ENCODE measurements around the gene SLC22A23. TPM values are rescaled to one million over a fixed set of nuclear protein-coding genes. Genes with fewer than 3 reads are reported as not detected.

Gene SLC22A23
- total and polyA plus RNA-seq, 2 experiments from 2014 or later: 6.1 to 38.3 TPM

GRCh38 chr6:3409699-3410384 lies 47.0 kb downstream of the SLC22A23 start:
- peaks cover 48% of the 10 kb centered on the region for H3K4me1 ChIP-seq (ENCODE audit: insufficient read depth)
- H3K36me3 ChIP-seq (ENCODE audit: insufficient read depth): 0 out of 2 replicates have a peak, but pooled peaks cover 6% of the 10 kb centered on the region
- no peaks in the 10 kb centered on the region for H3K9me2 ChIP-seq (ENCODE audit: insufficient read depth)
- no peak overlapping the region for H2AFZ ChIP-seq
- H3K79me2 ChIP-seq (replicated peaks; ENCODE audit: insufficient read depth): peaks cover 56% of the 10 kb centered on the region
- H3K4me2 ChIP-seq: peak overlapping the region; percentile 42; the same call in 1 of the 2 replicates
- peaks cover 13% of the 10 kb centered on the region for H3F3A ChIP-seq (replicated peaks; ENCODE audit: low read depth)
- DNase-seq (ENCODE audit: low spot score) (peak; percentile 46), ATAC-seq (peak; percentile 18; the same call in 2 of the 3 replicates)
- no peaks in the 10 kb centered on the region for H3K27me3 ChIP-seq (ENCODE audit: insufficient read depth)
- H3K36me3 Mint-ChIP-seq (ENCODE audit: low read depth): peaks cover 64% of the 10 kb centered on the region
- no peak for TF ChIP-seq REST (IDR thresholded peaks at IDR 0.05; ENCODE audit: unreplicated experiment)
- TF ChIP-seq EZH2 (IDR thresholded peaks at IDR 0.05; ENCODE audit: low read depth, unreplicated experiment): no peak
- TF ChIP-seq ETS1 (IDR thresholded peaks at IDR 0.05): no peak
- TF ChIP-seq JUNB (IDR thresholded peaks at IDR 0.05; ENCODE audit: unreplicated experiment): no peak
- no peak for TF ChIP-seq EZH2phosphoT487 (IDR thresholded peaks at IDR 0.05; ENCODE audit: unreplicated experiment)
- TF ChIP-seq CREB1 (CRISPR knock-in tag; IDR thresholded peaks at IDR 0.05; ENCODE audit: low read depth): no peak
- H3K9me3 Mint-ChIP-seq: peaks cover 5% of the 10 kb centered on the region; the same call in 2 of the 3 replicates
- H3K27ac Mint-ChIP-seq: peak overlapping the region; percentile 45
- H3K4me1 Mint-ChIP-seq: peaks cover 53% of the 10 kb centered on the region
- no peak overlapping the region for H3K4me3 ChIP-seq
- no peak overlapping the region; the same call in 1 of the 2 replicates for H3K27ac ChIP-seq (ENCODE audit: low read depth)
- peaks cover 7% of the 10 kb centered on the region for H3K27me3 Mint-ChIP-seq (ENCODE audit: insufficient read depth, low read depth, poor library complexity)
- H4K20me1 ChIP-seq (replicated peaks; ENCODE audit: insufficient read depth): no peaks in the 10 kb centered on the region
- H3K4me3 Mint-ChIP-seq: no peak overlapping the region; the same call in 2 of the 3 replicates

GRCh38 chr6:3408665-3409064 lies 48.2 kb downstream of the SLC22A23 start:
- H3K9me3 Mint-ChIP-seq: peaks cover 5% of the 10 kb centered on the region; the same call in 2 of the 3 replicates
- Histone ChIP-seq H3K4me2 (peak overlapping the region; percentile 42; the same call in 1 of the 2 replicates), H3K79me2 (replicated peaks; ENCODE audit: insufficient read depth) (peaks cover 67% of the 10 kb centered on the region), H3K27ac (ENCODE audit: low read depth) (no peak overlapping the region), H2AFZ (no peak overlapping the region), H3K4me3 (no peak overlapping the region), H3K9me2 (ENCODE audit: insufficient read depth) (no peaks in the 10 kb centered on the region), H3K36me3 (ENCODE audit: insufficient read depth) (0 out of 2 replicates have a peak, but pooled peaks cover 6% of the 10 kb centered on the region), H3F3A (replicated peaks; ENCODE audit: low read depth) (peaks cover 3% of the 10 kb centered on the region; the same call in 1 of the 2 replicates), H3K27me3 (ENCODE audit: insufficient read depth) (no peaks in the 10 kb centered on the region), H4K20me1 (replicated peaks; ENCODE audit: insufficient read depth) (no peaks in the 10 kb centered on the region), H3K4me1 (ENCODE audit: insufficient read depth) (peaks cover 45% of the 10 kb centered on the region)
- peaks cover 60% of the 10 kb centered on the region for H3K36me3 Mint-ChIP-seq (ENCODE audit: low read depth)
- DNase-seq (ENCODE audit: low spot score): no peak
- peak overlapping the region; percentile 69 for H3K27ac Mint-ChIP-seq
- no peak overlapping the region for H3K4me3 Mint-ChIP-seq
- peaks cover 4% of the 10 kb centered on the region for H3K27me3 Mint-ChIP-seq (ENCODE audit: insufficient read depth, low read depth, poor library complexity)
- ATAC-seq: no peak
- H3K4me1 Mint-ChIP-seq: peaks cover 58% of the 10 kb centered on the region
- no peak for TF ChIP-seq EZH2phosphoT487 (IDR thresholded peaks at IDR 0.05; ENCODE audit: unreplicated experiment)
- no peak for TF ChIP-seq REST (IDR thresholded peaks at IDR 0.05; ENCODE audit: unreplicated experiment)
- no peak for TF ChIP-seq CREB1 (CRISPR knock-in tag; IDR thresholded peaks at IDR 0.05; ENCODE audit: low read depth)
